ENCODE data around the gene SLC6A6.

Gene SLC6A6

GRCh38 chr3:14533457-14533958 lies 131.1 kb downstream of the SLC6A6 start:
- in situ Hi-C loops (cut with HindIII; ENCODE audit: low sequenced_read_pairs) = no loop called here
- TF ChIP-seq CTCF (IDR thresholded peaks at IDR 0.05; ENCODE audit: low read depth, low read length, missing control alignments) = no peak
- H3K4me3 ChIP-seq (ENCODE audit: low read depth, low read length) = no peak overlapping the region
- no peak for DNase-seq (ENCODE audit: low read depth)

GRCh38 chr3:14534516-14535191 lies 132.2 kb downstream of the SLC6A6 start:
- in situ Hi-C loops (cut with HindIII; ENCODE audit: low sequenced_read_pairs) = no loop called here
- DNase-seq (ENCODE audit: low read depth) = no peak
- no peak overlapping the region for H3K4me3 ChIP-seq (ENCODE audit: low read depth, low read length)

GRCh38 chr3:14535616-14536015 lies 133.2 kb downstream of the SLC6A6 start:
- no peak for TF ChIP-seq CTCF (IDR thresholded peaks at IDR 0.05; ENCODE audit: low read depth, low read length, missing control alignments)
- no peak overlapping the region for H3K4me3 ChIP-seq (ENCODE audit: low read depth, low read length)
- in situ Hi-C loops (cut with HindIII; ENCODE audit: low sequenced_read_pairs) = no loop called here
- no peak for DNase-seq (ENCODE audit: low read depth)

More at GRCh38 chr3:14534516-14535191, 132.2 kb downstream of the SLC6A6 start:
- no peak for TF ChIP-seq CTCF (IDR thresholded peaks at IDR 0.05; ENCODE audit: low read depth, low read length, missing control alignments)

GRCh38 chr3:14536055-14536815 lies 133.8 kb downstream of the SLC6A6 start:
- no peak for DNase-seq (ENCODE audit: low read depth)
- TF ChIP-seq CTCF (IDR thresholded peaks at IDR 0.05; ENCODE audit: low read depth, low read length, missing control alignments) = no peak
- H3K4me3 ChIP-seq (ENCODE audit: low read depth, low read length) = no peak overlapping the region
- in situ Hi-C loops (cut with HindIII; ENCODE audit: low sequenced_read_pairs) = no loop called here

GRCh38 chr3:14536837-14537589 lies 134.6 kb downstream of the SLC6A6 start:
- in situ Hi-C loops (cut with HindIII; ENCODE audit: low sequenced_read_pairs) = no loop called here
- no peak overlapping the region for H3K4me3 ChIP-seq (ENCODE audit: low read depth, low read length)

More at GRCh38 chr3:14536837-14537589, 134.6 kb downstream of the SLC6A6 start:
- no peak for DNase-seq (ENCODE audit: low read depth)
- no peak for TF ChIP-seq CTCF (IDR thresholded peaks at IDR 0.05; ENCODE audit: low read depth, low read length, missing control alignments)

All from astrocyte of the cerebellum (primary cell).